ENCODE results near the gene ZNF143.
A peak's percentile ranks its signal among the peaks of the same experiment; 100 is the strongest.

The ZNF143 gene

GRCh38 chr11:9528573-9529333, 67.9 kb downstream of the ZNF143 start:
- DNase-seq (ENCODE audit: low read depth): no peak

GRCh38 chr11:9529334-9529650, 68.5 kb downstream of the ZNF143 start:
- no peak for DNase-seq (ENCODE audit: low read depth)
- no peak overlapping the region for H3K4me3 ChIP-seq (ENCODE audit: low read depth, low read length)
- no peak for TF ChIP-seq CTCF (IDR thresholded peaks at IDR 0.05; ENCODE audit: control insufficient read depth, extremely low read depth, insufficient read depth)

More at GRCh38 chr11:9528573-9529333, 67.9 kb downstream of the ZNF143 start:
- no peak overlapping the region for H3K4me3 ChIP-seq (ENCODE audit: low read depth, low read length)
- no peak for TF ChIP-seq CTCF (IDR thresholded peaks at IDR 0.05; ENCODE audit: control insufficient read depth, extremely low read depth, insufficient read depth)

GRCh38 chr11:9530020-9530621, 69.3 kb downstream of the ZNF143 start:
- H3K4me3 ChIP-seq (ENCODE audit: low read depth, low read length): no peak overlapping the region
- no peak for DNase-seq (ENCODE audit: low read depth)
- TF ChIP-seq CTCF (IDR thresholded peaks at IDR 0.05; ENCODE audit: control insufficient read depth, extremely low read depth, insufficient read depth): no peak

GRCh38 chr11:9530901-9531625, 70.3 kb downstream of the ZNF143 start:
- no peak overlapping the region for H3K4me3 ChIP-seq (ENCODE audit: low read depth, low read length)
- DNase-seq (ENCODE audit: low read depth): no peak
- no peak for TF ChIP-seq CTCF (IDR thresholded peaks at IDR 0.05; ENCODE audit: control insufficient read depth, extremely low read depth, insufficient read depth)

- no peak overlapping the region for H3K4me3 ChIP-seq (ENCODE audit: low read depth, low read length)
- DNase-seq (ENCODE audit: low read depth): peak; percentile 53
- TF ChIP-seq CTCF (IDR thresholded peaks at IDR 0.05; ENCODE audit: control insufficient read depth, extremely low read depth, insufficient read depth): no peak
Observed at GRCh38 chr11:9533058-9533457, 72.2 kb downstream of the ZNF143 start.

GRCh38 chr11:9533736-9534473, 73.1 kb downstream of the ZNF143 start:
- no peak for DNase-seq (ENCODE audit: low read depth)
- TF ChIP-seq CTCF (IDR thresholded peaks at IDR 0.05; ENCODE audit: control insufficient read depth, extremely low read depth, insufficient read depth): no peak
- no peak overlapping the region for H3K4me3 ChIP-seq (ENCODE audit: low read depth, low read length)
